NB4 (cell line): Measurements from ENCODE around the gene HENMT1.

ENCODE experiments used
- MYC ChIP-seq: IDR thresholded peaks from 2 replicates; pipeline ENCODE4 v1.6.1; 2011; ENCODE audit warnings: low read depth, low read length
- POLR2A ChIP-seq: IDR thresholded peaks from 2 replicates; pipeline ENCODE4 v1.6.1; 2011; ENCODE audit warnings: mild to moderate bottlenecking; ENCODE audit not compliant: insufficient read length; ENCODE audit errors: extremely low read depth
- TF ChIP-seq, protein P1 (sequence below): IDR thresholded peaks from one replicate; pipeline ENCODE4 v1.5.1; 2012; ENCODE audit warnings: low read depth, low read length
- TF ChIP-seq, protein P2 (sequence below): IDR thresholded peaks from 2 replicates; pipeline ENCODE4 v1.6.1; 2011; ENCODE audit warnings: low read depth, low read length

DNA sequence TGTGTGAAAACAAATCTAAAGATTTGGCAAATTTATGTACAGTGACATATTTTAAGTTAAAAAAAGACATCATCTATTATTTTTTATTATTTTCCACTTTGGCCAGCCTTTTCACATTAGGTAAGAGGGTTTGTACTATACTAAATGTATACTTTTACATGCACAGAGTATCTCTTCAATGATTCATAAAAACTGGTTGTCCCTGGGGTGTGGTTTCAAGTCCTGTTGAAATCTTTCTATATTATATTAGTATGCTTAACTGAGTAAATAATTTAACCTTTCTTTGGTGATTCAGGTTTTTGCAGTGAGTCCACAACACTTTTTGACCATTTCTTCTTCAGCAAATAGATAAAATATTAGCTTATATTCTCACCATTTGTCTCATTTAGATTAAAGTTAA lies 55.3 kb downstream of the HENMT1 start:
- TF ChIP-seq, protein P1, sequence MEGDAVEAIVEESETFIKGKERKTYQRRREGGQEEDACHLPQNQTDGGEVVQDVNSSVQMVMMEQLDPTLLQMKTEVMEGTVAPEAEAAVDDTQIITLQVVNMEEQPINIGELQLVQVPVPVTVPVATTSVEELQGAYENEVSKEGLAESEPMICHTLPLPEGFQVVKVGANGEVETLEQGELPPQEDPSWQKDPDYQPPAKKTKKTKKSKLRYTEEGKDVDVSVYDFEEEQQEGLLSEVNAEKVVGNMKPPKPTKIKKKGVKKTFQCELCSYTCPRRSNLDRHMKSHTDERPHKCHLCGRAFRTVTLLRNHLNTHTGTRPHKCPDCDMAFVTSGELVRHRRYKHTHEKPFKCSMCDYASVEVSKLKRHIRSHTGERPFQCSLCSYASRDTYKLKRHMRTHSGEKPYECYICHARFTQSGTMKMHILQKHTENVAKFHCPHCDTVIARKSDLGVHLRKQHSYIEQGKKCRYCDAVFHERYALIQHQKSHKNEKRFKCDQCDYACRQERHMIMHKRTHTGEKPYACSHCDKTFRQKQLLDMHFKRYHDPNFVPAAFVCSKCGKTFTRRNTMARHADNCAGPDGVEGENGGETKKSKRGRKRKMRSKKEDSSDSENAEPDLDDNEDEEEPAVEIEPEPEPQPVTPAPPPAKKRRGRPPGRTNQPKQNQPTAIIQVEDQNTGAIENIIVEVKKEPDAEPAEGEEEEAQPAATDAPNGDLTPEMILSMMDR, result no peak
- TF ChIP-seq MYC (no peak), POLR2A (no peak)
- TF ChIP-seq, protein P2, sequence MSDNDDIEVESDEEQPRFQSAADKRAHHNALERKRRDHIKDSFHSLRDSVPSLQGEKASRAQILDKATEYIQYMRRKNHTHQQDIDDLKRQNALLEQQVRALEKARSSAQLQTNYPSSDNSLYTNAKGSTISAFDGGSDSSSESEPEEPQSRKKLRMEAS, result no peak
